DND-41 (cell line): Measurements from ENCODE around the gene SLC16A1.

Experiments
- ATAC-seq: fragments of 200-7000 bp; cut with Tn5 transposase; 3 replicates; pipeline ENCODE4 v1.9.1; 2021; ENCODE audit warnings: low read depth; ENCODE audit not compliant: insufficient read depth
- DNase-seq: peaks from one replicate; pipeline ENCODE4 v3.0.0-alpha.2; 2020
- H2AFZ ChIP-seq: 2 replicates; pipeline ENCODE4 v1.6.0; 2012; ENCODE audit warnings: low read depth, low read length
- H3K27ac ChIP-seq: 2 replicates; pipeline ENCODE4 v1.5.1; 2012; ENCODE audit warnings: low read length, inconsistent platforms
- H3K27me3 ChIP-seq: fragments of 200-600 bp; sonication (generic); 2 replicates; pipeline ENCODE4 v1.6.0; 2012; ENCODE audit warnings: low read length, mild to moderate bottlenecking, inconsistent platforms; ENCODE audit not compliant: insufficient read depth, poor library complexity
- H3K36me3 ChIP-seq: 2 replicates; pipeline ENCODE4 v1.5.1; 2012; ENCODE audit warnings: low read length, inconsistent platforms; ENCODE audit not compliant: insufficient read depth
- H3K4me1 ChIP-seq: 2 replicates; pipeline ENCODE4 v1.5.1; 2012; ENCODE audit warnings: mild to moderate bottlenecking, low read length; ENCODE audit not compliant: insufficient read depth
- H3K4me2 ChIP-seq: 2 replicates; pipeline ENCODE4 v1.6.0; 2012; ENCODE audit warnings: mild to moderate bottlenecking, moderate library complexity, low read length, inconsistent platforms; ENCODE audit not compliant: insufficient read depth
- H3K4me3 ChIP-seq, 2 experiments: fragments of 200-600 bp in 1 of 2; shearing (Covaris generic) in 1 of 2; 2 replicates each; pipeline ENCODE4 v1.5.1; 2012 to 2016; ENCODE audit warnings: inconsistent platforms in 2 of 2, low read length in 2 of 2, mild to moderate bottlenecking in 2 of 2, low read depth in 1 of 2, moderate library complexity in 1 of 2
- H3K79me2 ChIP-seq: 2 replicates; pipeline ENCODE4 v1.6.0; 2012; ENCODE audit warnings: low read length, inconsistent platforms; ENCODE audit not compliant: insufficient read depth
- H3K9ac ChIP-seq: 2 replicates; pipeline ENCODE4 v1.6.0; 2012; ENCODE audit warnings: low read depth, mild to moderate bottlenecking, inconsistent platforms, low read length, moderate library complexity
- H3K9me3 ChIP-seq: 2 replicates; pipeline ENCODE4 v1.5.1; 2012; ENCODE audit warnings: low read length, moderate library complexity, mild to moderate bottlenecking, inconsistent platforms; ENCODE audit not compliant: insufficient read depth, severe bottlenecking
- H4K20me1 ChIP-seq: 2 replicates; pipeline ENCODE4 v1.6.0; 2012; ENCODE audit warnings: low read length; ENCODE audit not compliant: insufficient read depth
- EZH2 ChIP-seq: IDR thresholded peaks from 3 replicates; pipeline ENCODE4 v1.6.1; 2012; ENCODE audit warnings: borderline replicate concordance, low read depth, mild to moderate bottlenecking, moderate library complexity, low read length, inconsistent platforms; ENCODE audit not compliant: severe bottlenecking
- TF ChIP-seq, protein P1 (sequence below): IDR thresholded peaks from 2 replicates; pipeline ENCODE4 v1.5.1; 2012; ENCODE audit warnings: borderline replicate concordance, low read length, moderate library complexity, mild to moderate bottlenecking; ENCODE audit not compliant: poor library complexity, severe bottlenecking; ENCODE audit errors: extremely low read depth

The SLC16A1 gene

GRCh38 chr1:112988367-112988766 lies 32.4 kb upstream of the SLC16A1 start:
- H3K79me2 ChIP-seq: no peaks in the 10 kb centered on the region
- no peaks in the 10 kb centered on the region for H3K9me3 ChIP-seq
- no peak for DNase-seq
- H3K4me2 ChIP-seq: no peak overlapping the region
- no peaks in the 10 kb centered on the region for H3K36me3 ChIP-seq
- no peak for TF ChIP-seq EZH2
- TF ChIP-seq, protein P1, sequence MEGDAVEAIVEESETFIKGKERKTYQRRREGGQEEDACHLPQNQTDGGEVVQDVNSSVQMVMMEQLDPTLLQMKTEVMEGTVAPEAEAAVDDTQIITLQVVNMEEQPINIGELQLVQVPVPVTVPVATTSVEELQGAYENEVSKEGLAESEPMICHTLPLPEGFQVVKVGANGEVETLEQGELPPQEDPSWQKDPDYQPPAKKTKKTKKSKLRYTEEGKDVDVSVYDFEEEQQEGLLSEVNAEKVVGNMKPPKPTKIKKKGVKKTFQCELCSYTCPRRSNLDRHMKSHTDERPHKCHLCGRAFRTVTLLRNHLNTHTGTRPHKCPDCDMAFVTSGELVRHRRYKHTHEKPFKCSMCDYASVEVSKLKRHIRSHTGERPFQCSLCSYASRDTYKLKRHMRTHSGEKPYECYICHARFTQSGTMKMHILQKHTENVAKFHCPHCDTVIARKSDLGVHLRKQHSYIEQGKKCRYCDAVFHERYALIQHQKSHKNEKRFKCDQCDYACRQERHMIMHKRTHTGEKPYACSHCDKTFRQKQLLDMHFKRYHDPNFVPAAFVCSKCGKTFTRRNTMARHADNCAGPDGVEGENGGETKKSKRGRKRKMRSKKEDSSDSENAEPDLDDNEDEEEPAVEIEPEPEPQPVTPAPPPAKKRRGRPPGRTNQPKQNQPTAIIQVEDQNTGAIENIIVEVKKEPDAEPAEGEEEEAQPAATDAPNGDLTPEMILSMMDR: no peak
- no peak for ATAC-seq
- H3K9ac ChIP-seq: no peak overlapping the region
- no peaks in the 10 kb centered on the region for H3K4me1 ChIP-seq
- no peaks in the 10 kb centered on the region for H4K20me1 ChIP-seq
- no peaks in the 10 kb centered on the region for H3K27me3 ChIP-seq
- H3K4me3 ChIP-seq: no peak overlapping the region
- H2AFZ ChIP-seq: no peak overlapping the region
- no peak overlapping the region for H3K27ac ChIP-seq

- no peaks in the 10 kb centered on the region for H3K27me3 ChIP-seq
- no peak overlapping the region for H2AFZ ChIP-seq
- H3K4me2 ChIP-seq: no peak overlapping the region
- H3K4me3 ChIP-seq: no peak overlapping the region
- H3K36me3 ChIP-seq: no peaks in the 10 kb centered on the region
- H3K9me3 ChIP-seq: no peaks in the 10 kb centered on the region
- DNase-seq (no peak), ATAC-seq (no peak)
- H3K4me1 ChIP-seq: no peaks in the 10 kb centered on the region
- H3K27ac ChIP-seq: no peak overlapping the region
- TF ChIP-seq EZH2: no peak
- TF ChIP-seq, protein P1: no peak
- no peak overlapping the region for H3K9ac ChIP-seq
- H3K79me2 ChIP-seq: no peaks in the 10 kb centered on the region
- no peaks in the 10 kb centered on the region for H4K20me1 ChIP-seq
Measured at GRCh38 chr1:112985123-112985522, 29.1 kb upstream of the SLC16A1 start.

DNA sequence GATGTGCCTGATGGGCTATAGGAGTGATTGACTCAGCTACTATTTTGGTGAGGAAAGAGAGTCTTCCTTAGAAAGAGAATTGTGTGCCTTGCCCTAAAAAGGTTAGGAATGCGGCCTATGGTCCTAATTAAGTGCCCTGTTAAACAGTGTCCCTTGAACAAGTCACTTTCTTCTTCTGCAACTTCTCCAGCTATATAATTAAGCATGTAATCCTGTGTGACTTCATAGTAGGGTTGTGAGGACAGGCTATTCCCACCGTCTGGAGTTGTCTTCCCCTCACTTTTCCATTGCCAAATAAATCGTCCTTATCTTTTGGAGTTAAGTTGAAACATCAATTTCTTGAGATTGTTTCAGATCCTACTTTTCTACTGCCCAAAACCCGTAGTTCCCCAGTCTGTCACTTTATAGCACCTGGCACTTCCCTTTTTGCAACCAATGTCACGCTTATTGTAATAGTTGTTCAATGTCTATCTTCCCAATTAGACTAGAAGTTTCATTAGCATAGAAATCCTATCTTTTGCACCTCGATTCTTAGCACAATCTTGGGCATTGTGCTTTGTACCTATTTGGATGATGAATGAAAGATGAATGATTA lies 27.6 kb upstream of the SLC16A1 start:
- no peak for TF ChIP-seq EZH2
- TF ChIP-seq, protein P1: no peak
- H2AFZ ChIP-seq: no peak overlapping the region
- no peaks in the 10 kb centered on the region for H4K20me1 ChIP-seq
- H3K4me3 ChIP-seq: no peak overlapping the region
- H3K79me2 ChIP-seq: no peaks in the 10 kb centered on the region
- H3K36me3 ChIP-seq: no peaks in the 10 kb centered on the region
- no peaks in the 10 kb centered on the region for H3K27me3 ChIP-seq
- H3K4me1 ChIP-seq: no peaks in the 10 kb centered on the region
- no peaks in the 10 kb centered on the region for H3K9me3 ChIP-seq
- no peak overlapping the region for H3K27ac ChIP-seq
- DNase-seq (no peak), ATAC-seq (no peak)
- no peak overlapping the region for H3K9ac ChIP-seq
- H3K4me2 ChIP-seq: no peak overlapping the region
